Globus pallidus (tissue), 1 donor: ENCODE measurements around the gene BRD2.

Experiments
- DNase-seq: peaks from one replicate; pipeline ENCODE4 v3.0.0-alpha.2; 2015; ENCODE audit warnings: low spot score

The BRD2 gene

GRCh38 chr6:32949113-32949512 lies 19.3 kb upstream of the BRD2 start:
- no peak for DNase-seq

- DNase-seq = no peak
These were observed 18.4 kb upstream of the BRD2 start for GRCh38 chr6:32950010-32950409.

- no peak for DNase-seq
These were observed 17.9 kb upstream of the BRD2 start for GRCh38 chr6:32950449-32950848.

GRCh38 chr6:32952817-32953739 lies 15.3 kb upstream of the BRD2 start, which contains the start of gene HLA-DMA:
TSS of gene HLA-DMA (minus strand) at chr6:32953097. CDS start at chr6:32953036, 61 bp downstream.
- DNase-seq = peak; percentile 89

GRCh38 chr6:32953775-32954174 lies 14.6 kb upstream of the BRD2 start:
- DNase-seq = no peak

GRCh38 chr6:32954267-32954666 lies 14.1 kb upstream of the BRD2 start:
- no peak for DNase-seq

- no peak for DNase-seq
These were observed 13.2 kb upstream of the BRD2 start for GRCh38 chr6:32954986-32955802.

- DNase-seq = no peak
These were observed 12.2 kb upstream of the BRD2 start for GRCh38 chr6:32956176-32956575.

GRCh38 chr6:32960563-32960962 lies 7.8 kb upstream of the BRD2 start:
- DNase-seq = no peak

GRCh38 chr6:32962213-32962826 lies 6.1 kb upstream of the BRD2 start:
- DNase-seq = no peak

GRCh38 chr6:32963866-32964265 lies 4.5 kb upstream of the BRD2 start:
- no peak for DNase-seq

GRCh38 chr6:32964776-32965175 lies 3.6 kb upstream of the BRD2 start:
- DNase-seq = no peak

GRCh38 chr6:32967151-32968091 lies 973 bp upstream of the BRD2 start:
- peak; percentile 74 for DNase-seq

GRCh38 chr6:32968867-32969684 lies 682 bp downstream of the BRD2 start:
- DNase-seq = peak; percentile 81

- peak; percentile 79 for DNase-seq
These were observed 1.5 kb downstream of the BRD2 start for GRCh38 chr6:32969685-32970412.

- DNase-seq = peak; percentile 86
These were observed 2.2 kb downstream of the BRD2 start for GRCh38 chr6:32970413-32971241.

GRCh38 chr6:32971242-32971580 lies 2.8 kb downstream of the BRD2 start:
- DNase-seq = no peak

- peak; percentile 100 for DNase-seq
These were observed 3.4 kb downstream of the BRD2 start for GRCh38 chr6:32971581-32972352.
